Nephron progenitor cell (in vitro differentiated cells): ENCODE results near the gene ADAMTSL3.

Source experiments
- DNase-seq: peaks from one replicate; pipeline ENCODE4 v3.0.0; 2021
- H3K27ac Mint-ChIP-seq: 2 replicates; pipeline ENCODE4 v1.8.0; 2021; ENCODE audit warnings: mild to moderate bottlenecking, moderate library complexity, mixed read lengths
- H3K27me3 Mint-ChIP-seq: 2 replicates; pipeline ENCODE4 v1.8.0; 2021; ENCODE audit warnings: mild to moderate bottlenecking, low read depth, mixed read lengths; ENCODE audit not compliant: poor library complexity
- H3K36me3 Mint-ChIP-seq: 2 replicates; pipeline ENCODE4 v1.8.0; 2021; ENCODE audit warnings: low read depth, mixed read lengths
- H3K4me1 Mint-ChIP-seq: 2 replicates; pipeline ENCODE4 v1.8.0; 2021; ENCODE audit warnings: mixed read lengths
- H3K4me3 Mint-ChIP-seq: 2 replicates; pipeline ENCODE4 v1.8.0; 2021; ENCODE audit warnings: mild to moderate bottlenecking, moderate library complexity, mixed read lengths
- H3K9me3 Mint-ChIP-seq: 2 replicates; pipeline ENCODE4 v1.8.0; 2021; ENCODE audit warnings: mild to moderate bottlenecking, moderate library complexity, mixed read lengths
- CTCF ChIP-seq: fragments of 200-600 bp; sonication (generic); IDR thresholded peaks from 2 replicates; pipeline ENCODE4 v1.5.0; 2021; ENCODE audit warnings: antibody characterized with exemption

ADAMTSL3 gene

GRCh38 chr15:83930392-83931212, 276.7 kb downstream of the ADAMTSL3 start:
- H3K4me1 Mint-ChIP-seq = no peaks in the 10 kb centered on the region
- DNase-seq = no peak
- TF ChIP-seq CTCF = no peak

GRCh38 chr15:83935774-83936173, 281.9 kb downstream of the ADAMTSL3 start:
- Mint-ChIP-seq H3K27me3 (peaks cover 3% of the 10 kb centered on the region), H3K36me3 (peaks cover 6% of the 10 kb centered on the region), H3K4me1 (no peaks in the 10 kb centered on the region), H3K27ac (no peak overlapping the region), H3K4me3 (no peak overlapping the region), H3K9me3 (peaks cover 25% of the 10 kb centered on the region)
- no peak for TF ChIP-seq CTCF
- DNase-seq = no peak

More at GRCh38 chr15:83930392-83931212, 276.7 kb downstream of the ADAMTSL3 start:
- Mint-ChIP-seq H3K4me3 (no peak overlapping the region), H3K27ac (no peak overlapping the region), H3K36me3 (peaks cover 6% of the 10 kb centered on the region), H3K9me3 (peaks cover 25% of the 10 kb centered on the region), H3K27me3 (peaks cover 3% of the 10 kb centered on the region)

GRCh38 chr15:83940136-83940535, 286.2 kb downstream of the ADAMTSL3 start:
- H3K4me3 Mint-ChIP-seq = no peak overlapping the region
- H3K36me3 Mint-ChIP-seq = no peaks in the 10 kb centered on the region
- DNase-seq = no peak
- peaks cover 7% of the 10 kb centered on the region for H3K27me3 Mint-ChIP-seq
- no peak overlapping the region for H3K27ac Mint-ChIP-seq
- no peak for TF ChIP-seq CTCF
- H3K9me3 Mint-ChIP-seq = no peaks in the 10 kb centered on the region
- H3K4me1 Mint-ChIP-seq = no peaks in the 10 kb centered on the region

- H3K27ac Mint-ChIP-seq = no peak overlapping the region
- H3K27me3 Mint-ChIP-seq = peaks cover 4% of the 10 kb centered on the region
- no peaks in the 10 kb centered on the region for H3K4me1 Mint-ChIP-seq
- no peaks in the 10 kb centered on the region for H3K9me3 Mint-ChIP-seq
- no peak overlapping the region for H3K4me3 Mint-ChIP-seq
- no peaks in the 10 kb centered on the region for H3K36me3 Mint-ChIP-seq
- no peak for DNase-seq
- TF ChIP-seq CTCF = no peak
Observed at GRCh38 chr15:83943043-83943442, 289.1 kb downstream of the ADAMTSL3 start.

GRCh38 chr15:83943849-83944404, 290.0 kb downstream of the ADAMTSL3 start:
- Mint-ChIP-seq H3K4me1 (no peaks in the 10 kb centered on the region), H3K27ac (no peak overlapping the region), H3K36me3 (no peaks in the 10 kb centered on the region), H3K27me3 (peaks cover 4% of the 10 kb centered on the region), H3K9me3 (no peaks in the 10 kb centered on the region), H3K4me3 (no peak overlapping the region)
- DNase-seq = no peak
- no peak for TF ChIP-seq CTCF
